ENCODE measurements around the gene NEDD4L.

Gene NEDD4L

DNA sequence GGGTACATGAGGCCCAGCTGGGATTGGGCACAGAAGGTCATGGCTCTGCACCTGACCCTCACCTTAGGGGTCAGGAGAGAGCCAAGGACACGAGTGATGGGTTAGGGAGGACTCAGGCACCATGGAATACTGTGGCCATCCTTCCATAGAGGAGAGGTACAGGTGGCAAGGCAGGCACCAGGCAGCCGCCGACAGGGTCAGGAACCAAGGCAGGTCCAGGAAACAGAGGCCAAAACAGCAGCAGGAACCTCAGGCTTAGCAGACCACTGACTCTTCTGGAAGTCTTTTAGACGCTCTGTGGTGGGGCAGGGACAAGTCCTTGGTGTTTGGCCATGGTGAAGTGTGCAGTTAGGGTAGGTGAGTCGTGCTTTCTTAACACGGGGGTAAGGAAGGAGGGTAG, 128.0 kb downstream of the NEDD4L start:
- intact Hi-C loops (cut with DNase I) = no loop called here
- DNase-seq = no peak

DNA sequence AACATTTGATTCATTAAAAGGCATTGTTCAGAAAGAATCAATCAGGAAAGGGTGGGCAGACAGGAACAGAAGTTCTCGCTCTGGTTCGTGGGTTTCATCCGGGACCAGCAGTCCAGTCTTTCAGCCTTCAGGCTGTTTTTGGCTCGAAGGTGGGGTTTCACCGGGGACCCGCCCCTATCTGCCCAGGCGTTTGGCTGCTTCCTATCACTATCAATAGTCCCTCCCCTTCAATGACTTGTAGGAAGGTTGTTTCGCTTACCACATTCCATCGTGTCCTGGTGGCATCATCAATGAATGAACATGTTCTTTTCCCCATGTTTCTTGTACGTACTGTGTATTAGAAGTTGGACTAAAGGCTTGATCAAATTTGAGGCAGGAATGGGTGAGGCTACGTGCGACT, 130.3 kb downstream of the NEDD4L start:
- DNase-seq = no peak
- intact Hi-C loops (cut with DNase I) = no loop called here

DNA sequence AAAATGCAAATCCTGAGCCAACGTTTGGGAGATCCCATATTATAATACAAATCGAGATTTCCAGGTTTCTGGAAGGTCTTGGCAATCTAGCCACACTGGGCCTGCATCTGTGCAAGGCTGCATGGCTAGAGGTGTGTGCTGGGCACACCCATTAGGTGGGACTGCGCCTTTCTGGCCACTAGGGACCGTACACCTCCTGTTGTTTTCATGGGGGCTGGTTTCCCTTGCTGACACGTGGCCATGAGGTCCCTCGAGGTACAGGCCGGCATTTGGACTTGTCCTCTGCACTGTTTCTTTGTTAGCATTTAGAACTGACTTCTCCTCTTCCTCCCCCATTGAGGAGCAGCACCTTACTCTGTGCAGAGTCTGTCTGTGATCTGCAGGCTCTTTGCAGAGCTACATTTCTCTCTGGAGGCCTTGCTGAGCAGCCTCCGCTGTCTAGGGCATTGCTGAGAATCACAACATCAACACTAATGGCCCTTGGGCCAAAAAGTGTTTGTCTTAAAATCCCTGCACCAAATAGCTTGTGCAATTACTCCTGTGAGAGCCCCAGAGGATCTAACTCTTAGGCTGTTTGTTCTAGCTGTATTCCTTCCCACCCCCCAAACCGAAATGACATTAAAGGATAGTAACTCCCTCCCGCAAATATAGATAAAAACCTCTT, 131.2 kb downstream of the NEDD4L start:
- intact Hi-C loops (cut with DNase I) = no loop called here
- peak in 1 of 10 donors; percentile 51 for DNase-seq

DNA sequence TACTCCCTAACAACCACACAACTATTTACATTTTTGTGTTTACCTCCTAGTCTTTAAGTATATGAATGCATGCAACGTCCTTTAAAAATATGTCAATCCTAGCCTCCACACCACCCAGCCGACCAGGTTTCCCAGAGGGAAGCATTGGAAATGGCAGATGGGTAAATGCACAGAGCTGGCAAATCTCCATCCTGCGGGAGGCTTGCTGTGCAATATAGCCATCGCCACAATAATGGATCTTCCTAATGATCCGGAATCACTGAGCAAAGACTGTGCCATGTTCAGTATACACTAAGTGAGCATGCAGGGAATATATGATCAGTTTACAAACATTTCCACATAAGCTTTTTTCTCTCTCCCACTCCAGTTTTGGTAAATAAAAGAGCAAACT, 131.8 kb downstream of the NEDD4L start:
- DNase-seq = peak in 1 of 10 donors; percentile 19
- intact Hi-C loops (cut with DNase I) = no loop called here

DNA sequence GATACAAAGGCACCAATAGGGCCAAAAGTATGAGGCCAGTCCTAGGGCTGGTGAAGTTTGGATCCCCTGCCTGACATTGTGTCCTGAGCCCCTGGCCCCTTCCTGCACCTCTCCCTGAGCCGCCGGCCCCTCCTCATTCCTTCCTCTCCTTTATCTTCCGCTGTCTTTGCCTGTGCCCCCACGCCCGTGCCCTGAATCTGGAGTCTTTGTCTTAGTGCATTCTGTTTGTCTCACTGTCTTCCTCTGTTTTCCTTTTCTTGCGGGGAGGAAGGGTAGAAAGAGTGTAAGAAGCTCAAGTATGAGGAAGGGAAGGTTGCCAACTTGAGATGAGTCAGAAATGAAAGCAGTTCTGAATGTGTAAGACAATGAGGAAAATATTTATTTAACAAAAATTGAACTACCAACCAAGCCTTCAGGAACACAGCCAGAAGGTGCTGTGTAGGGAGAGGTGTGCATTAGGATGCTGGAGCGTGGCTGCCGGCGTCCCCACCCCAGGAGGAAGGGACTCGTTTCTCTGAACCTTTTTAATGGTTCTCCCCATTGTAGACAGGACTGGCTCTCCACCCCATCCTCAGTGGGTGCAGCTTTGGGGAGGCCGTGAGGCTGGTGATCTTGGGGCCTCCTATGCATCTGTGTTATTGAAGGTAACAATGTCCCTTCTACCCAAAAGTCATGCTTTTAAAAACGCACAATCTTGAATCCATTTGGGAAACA, 133.1 kb downstream of the NEDD4L start:
- peak in 1 of 10 donors; percentile 39 for DNase-seq
- intact Hi-C loops (cut with DNase I) = no loop called here

DNA sequence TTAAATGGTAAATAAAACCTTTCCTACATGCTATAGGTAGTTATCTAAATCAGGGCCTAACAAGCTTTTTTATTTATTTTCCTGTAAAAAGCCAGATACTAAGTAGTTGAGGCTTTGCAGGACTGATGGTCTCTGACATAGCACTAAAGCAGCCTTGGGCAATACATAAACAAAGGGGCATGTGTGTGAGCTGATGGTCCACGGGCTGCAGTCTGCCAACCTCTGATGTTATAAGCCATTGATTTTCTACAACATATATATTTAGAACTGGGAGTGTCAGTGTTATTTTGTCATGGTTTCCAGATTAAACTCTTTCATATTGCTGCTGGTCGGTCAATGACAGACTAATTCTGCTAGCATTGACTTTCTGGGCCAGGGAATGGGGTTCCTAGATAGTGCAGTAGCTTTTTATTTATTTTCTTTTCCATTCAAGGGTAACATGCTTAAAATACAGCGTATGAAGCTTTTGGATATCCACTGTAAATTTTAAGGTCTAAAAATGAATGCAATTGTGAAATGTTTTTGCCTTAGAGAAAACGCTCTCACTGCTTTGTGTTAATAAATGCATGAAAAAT, 134.0 kb downstream of the NEDD4L start:
- intact Hi-C loops (cut with DNase I) = no loop called here

DNA sequence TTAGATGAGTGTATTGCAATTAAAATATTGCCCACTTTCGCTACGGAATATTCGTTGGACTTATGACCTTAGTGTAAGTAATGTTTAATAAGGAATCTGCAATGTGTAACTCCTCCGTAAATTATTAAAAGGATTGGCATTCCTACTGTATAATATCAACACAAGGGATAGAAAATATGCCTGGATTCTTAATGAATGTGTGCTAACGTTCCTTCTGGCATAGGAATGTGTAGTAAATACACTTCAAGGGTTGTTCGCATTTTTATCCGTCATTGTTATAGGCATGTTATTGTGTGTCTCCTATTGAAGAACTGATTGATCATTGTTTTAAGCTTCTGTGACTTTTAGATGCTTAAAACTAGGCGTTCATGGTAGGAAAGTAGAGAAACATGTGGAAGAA, 134.5 kb downstream of the NEDD4L start:
- intact Hi-C loops (cut with DNase I) = no loop called here
- no peak for DNase-seq

More for the DNA sequence above, 134.0 kb downstream of the NEDD4L start:
- no peak for DNase-seq

DNA sequence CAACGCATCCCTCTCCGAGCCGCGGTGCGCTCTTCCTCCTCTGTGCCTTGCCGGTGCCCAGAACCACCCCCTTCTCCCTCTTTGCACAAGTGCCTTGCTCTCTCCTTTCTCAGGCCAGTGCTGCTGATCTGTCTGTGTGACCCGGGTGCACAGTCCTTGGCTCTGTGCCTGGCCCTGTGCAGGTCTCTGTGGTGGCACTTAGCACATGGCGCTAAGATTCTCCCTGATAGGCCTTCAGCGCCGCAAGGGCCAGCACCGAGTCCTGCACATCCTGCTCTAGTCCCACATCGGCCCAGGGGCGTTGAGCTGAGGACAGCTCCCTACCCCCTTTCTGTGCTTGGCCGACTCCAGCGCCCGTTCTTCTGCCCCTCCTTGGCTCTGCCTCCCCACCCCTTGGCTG, 136.1 kb downstream of the NEDD4L start:
- peak in 1 of 10 donors; percentile 83 for DNase-seq
- intact Hi-C loops (cut with DNase I) = loop anchor here (5.0 to 10.0 kb wide), 3 partner anchors 138 to 315 kb away; partner anchors contain the start of gene NEDD4L

DNA sequence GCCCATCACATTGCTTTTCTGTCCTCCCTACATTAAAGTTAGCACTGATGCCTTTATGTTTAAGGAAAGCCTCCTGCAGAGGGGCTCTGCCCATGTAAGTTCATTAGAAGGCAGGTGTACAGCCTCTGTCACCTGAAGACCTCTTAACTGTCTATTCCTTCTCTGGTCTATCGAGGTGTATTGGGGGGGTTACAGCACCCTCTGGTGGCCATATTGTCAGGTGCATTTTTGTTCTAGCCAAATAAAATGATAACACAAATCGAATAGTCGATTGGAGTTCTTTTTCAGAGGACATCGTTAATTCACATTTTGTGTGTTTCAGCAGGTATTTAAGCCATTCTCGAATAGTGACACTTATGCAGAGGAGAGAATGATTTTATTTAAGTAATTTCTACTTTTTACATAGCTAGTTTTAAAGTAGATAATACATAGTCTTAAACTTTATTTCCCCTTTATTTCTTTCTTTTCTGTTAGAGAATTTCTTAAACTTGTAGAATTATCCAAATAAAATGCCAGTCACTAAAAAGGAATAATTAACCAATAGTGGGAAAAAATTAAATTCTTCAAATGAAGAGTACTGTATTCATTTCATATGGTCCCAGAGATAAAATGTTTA, 136.8 kb downstream of the NEDD4L start:
- intact Hi-C loops (cut with DNase I) = loop anchor here (5.0 to 10.0 kb wide), 3 partner anchors 139 to 314 kb away; partner anchors contain the start of gene NEDD4L

DNA sequence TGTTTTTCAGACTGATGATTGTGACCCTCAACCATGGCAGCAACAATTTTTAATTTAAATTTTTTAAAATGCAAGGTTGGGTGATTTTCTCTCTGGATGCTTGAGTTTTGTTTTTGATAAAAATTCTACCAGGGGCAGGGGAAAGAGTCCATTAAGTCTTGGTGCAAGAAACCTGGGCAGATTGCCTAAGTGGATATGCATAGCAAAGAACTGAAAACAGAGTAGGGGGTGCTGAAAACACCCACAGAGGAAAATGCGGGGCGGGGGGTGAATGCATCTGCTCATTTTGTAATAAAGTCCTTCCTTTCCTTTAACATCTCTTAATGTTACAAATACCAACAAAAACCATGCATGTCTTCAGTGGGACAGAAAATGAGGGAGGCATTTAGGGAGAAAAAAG, 138.0 kb downstream of the NEDD4L start:
- DNase-seq = no peak
- intact Hi-C loops (cut with DNase I) = loop anchor here (5.0 to 10.0 kb wide), 3 partner anchors 140 to 313 kb away; partner anchors contain the start of gene NEDD4L

More for the DNA sequence above, 136.8 kb downstream of the NEDD4L start:
- peak in 5 of 10 donors; percentile 47 to 84 (median 61) for DNase-seq

DNA sequence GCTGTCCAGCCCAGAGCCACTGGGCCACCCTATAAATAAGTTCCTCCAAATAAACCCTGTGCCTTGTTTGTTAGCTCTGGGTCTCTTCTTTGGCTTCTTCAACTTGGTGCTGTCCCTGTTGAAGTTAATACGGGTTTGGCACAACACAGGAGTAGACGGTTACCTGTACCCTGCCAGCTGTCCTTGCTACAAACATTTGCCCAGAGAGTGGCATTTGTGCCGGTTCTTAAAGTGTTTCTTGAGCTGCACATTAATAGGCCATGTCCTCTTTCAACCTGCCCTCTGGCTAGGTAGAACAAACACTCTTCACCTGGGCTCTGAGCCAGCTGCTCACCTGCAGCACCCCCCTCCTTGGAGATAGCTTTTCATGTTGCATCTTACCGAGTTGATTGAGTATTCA, 139.2 kb downstream of the NEDD4L start:
- intact Hi-C loops (cut with DNase I) = loop anchor here (5.0 to 10.0 kb wide), 3 partner anchors 141 to 312 kb away; partner anchors contain the start of gene NEDD4L
- no peak for DNase-seq

DNA sequence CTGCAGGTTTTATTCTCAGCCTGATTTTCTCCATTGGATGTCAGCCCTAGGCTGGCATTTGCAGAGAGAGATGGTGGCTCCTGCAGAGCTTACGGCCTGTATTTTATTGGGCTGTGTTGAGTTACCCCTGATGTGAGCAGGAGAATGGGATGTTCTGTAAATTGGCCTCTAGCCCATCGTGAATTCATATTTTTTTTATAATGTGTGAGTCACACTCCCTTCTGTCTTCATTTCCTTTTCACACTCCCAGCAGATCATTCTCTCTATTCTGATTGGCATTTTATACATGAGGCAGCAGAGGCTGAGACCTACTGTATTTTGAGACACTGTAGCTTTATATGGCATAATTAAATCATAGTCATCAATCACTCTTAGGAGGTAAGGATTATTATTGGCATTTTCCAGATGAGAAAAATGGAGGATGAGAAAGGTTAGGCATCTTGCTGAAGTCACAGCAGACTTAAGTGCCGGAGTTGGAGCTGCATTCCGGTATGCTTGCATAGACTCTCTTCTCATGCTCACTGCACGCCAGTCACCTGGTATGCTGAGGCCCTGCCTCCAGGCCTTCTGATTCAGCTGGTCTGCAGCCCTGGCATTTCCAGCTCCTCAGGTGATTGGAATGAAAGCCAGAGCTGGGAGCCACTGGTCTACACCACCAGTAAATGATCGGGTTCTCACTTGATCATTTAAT, 142.4 kb downstream of the NEDD4L start:
- DNase-seq = peak in 3 of 10 donors; percentile 52 to 85 (median 83)
- intact Hi-C loops (cut with DNase I) = loop anchor here (10.0 kb wide), 2 partner anchors 138 to 308 kb away; no protein-coding TSS in a partner anchor

DNA sequence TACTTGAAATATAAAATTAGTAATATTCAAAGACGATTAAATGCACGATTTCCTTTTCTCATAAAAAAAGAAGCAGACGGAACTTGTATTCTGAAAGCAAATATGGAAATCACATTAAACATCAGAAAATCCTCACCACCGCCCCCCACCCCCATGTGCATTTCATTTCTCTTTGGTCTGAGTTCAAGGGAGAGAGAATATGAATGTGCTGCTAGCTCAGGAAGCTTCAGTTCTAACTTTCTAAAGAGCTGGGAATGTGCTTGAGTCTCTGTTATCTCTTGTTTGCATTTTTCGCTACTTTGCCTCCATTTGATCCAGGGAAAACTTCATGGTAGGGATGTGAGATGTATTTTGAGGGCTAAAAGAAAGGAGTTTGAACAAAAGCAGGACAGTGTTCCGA, 143.6 kb downstream of the NEDD4L start:
- intact Hi-C loops (cut with DNase I) = loop anchor here (10.0 kb wide), 2 partner anchors 137 to 307 kb away; no protein-coding TSS in a partner anchor

DNA sequence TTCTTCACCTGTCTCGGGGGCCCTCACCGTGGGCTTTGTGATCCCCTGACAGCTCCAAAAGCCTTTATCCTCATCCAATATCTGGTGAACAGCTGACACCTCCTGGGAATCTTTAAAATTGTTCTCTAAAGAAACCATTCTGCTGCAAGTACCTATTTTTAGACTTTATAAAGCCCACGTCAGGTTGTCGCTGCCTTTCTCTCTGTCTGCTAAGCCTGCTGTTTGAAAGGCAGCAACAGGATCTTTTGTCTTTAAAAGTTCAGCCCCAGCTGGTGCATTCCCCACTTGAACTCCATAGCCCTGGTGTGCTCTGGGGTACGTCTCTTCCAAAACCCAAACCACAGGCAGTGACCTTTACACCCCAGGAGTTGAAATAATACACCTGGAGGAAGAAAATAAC, 145.0 kb downstream of the NEDD4L start:
- intact Hi-C loops (cut with DNase I) = loop anchor here (10.0 kb wide), 2 partner anchors 136 to 306 kb away; no protein-coding TSS in a partner anchor
- DNase-seq = no peak

More for the DNA sequence above, 143.6 kb downstream of the NEDD4L start:
- DNase-seq = no peak

DNA sequence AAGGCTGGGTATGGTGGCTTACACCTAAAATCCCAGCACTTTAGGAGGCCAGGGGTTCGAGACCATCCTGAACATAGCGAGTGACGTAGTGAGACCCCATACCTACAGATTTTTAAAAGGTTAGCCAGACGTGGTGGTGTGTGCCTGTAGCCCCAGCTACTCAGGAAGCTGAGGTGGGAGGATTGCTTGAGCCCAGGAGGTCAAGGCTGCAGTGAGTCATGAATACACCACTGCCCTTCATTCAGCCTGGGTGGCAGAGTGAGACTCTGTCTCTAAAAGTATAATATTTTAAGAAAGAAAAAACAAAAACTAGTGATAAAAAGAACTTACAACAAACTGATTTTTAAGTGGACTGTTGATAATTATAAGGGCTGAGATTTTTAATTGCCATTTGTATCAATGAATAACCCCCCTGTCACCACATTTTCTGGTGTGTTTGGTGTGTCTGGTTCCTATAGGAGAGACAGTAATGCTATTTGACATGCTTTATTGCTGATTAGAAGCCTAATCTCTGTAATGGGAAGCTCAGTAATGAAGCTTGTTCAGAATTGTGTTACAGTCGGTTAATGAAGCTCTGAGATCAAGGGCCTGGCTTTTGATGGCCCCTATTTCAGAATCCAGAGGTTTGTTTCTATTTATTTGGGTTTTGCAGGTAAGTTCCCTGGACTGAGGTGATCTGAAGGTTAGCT, 147.0 kb downstream of the NEDD4L start:
- intact Hi-C loops (cut with DNase I) = no loop called here
- no peak for DNase-seq

DNA sequence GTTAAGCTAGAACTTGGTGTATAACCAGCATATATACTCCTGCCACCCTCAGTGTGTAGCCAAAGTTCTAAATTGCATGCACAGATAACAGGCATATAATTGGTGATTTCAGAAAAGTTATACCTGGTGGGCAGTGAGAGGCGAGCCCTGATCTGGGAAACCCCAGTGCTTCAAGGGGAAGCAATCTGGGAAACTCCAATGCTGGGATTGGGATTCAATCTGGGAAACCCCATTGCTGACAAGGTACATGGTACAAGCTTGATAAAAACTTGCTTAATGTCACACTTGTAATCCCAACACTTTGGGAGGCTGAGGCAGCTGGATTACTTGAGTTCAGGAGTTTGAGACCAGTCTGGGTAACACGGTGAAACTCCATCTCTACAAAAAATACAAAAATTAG, 147.6 kb downstream of the NEDD4L start:
- DNase-seq = no peak
- intact Hi-C loops (cut with DNase I) = no loop called here

DNA sequence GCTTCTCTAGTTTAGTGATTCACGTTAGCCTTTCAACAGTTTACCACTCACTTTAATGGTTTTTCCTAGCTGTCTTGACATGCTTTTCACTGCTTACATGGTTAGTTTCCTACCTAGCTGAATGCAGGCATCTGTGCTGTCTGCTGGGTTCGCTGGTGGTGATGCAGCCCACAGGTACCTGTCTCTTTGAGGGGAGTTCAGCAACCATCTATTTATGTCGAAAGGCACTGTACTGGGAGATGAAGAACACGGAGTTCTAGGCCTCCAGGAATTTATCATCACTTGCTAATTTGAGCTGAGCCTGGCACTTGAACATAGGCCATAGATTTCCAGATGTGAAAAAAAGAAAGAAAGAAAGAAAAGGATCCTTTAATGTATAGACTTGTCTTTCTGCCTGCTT, 148.5 kb downstream of the NEDD4L start:
- no peak for DNase-seq
- intact Hi-C loops (cut with DNase I) = no loop called here

DNA sequence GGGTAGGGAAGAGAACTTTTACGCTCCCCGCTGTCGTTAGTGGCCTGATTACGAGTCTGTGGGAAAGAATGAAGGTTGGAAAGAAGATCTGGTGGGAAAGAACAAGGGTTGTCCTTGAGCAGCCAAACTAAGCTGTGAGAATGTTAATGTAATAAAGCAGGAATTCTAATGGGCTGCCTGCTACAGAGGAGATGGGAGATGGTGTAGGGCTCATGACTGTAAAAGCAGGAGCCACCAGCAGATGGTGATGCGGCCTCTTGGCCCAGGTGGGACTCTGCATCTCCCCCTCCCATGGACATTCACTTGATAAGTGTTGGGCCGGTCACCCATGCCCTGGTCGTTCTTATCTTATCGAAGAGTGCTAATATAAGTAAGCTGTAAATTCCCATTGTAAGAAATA, 150.0 kb downstream of the NEDD4L start:
- no peak for DNase-seq
- intact Hi-C loops (cut with DNase I) = no loop called here

DNA sequence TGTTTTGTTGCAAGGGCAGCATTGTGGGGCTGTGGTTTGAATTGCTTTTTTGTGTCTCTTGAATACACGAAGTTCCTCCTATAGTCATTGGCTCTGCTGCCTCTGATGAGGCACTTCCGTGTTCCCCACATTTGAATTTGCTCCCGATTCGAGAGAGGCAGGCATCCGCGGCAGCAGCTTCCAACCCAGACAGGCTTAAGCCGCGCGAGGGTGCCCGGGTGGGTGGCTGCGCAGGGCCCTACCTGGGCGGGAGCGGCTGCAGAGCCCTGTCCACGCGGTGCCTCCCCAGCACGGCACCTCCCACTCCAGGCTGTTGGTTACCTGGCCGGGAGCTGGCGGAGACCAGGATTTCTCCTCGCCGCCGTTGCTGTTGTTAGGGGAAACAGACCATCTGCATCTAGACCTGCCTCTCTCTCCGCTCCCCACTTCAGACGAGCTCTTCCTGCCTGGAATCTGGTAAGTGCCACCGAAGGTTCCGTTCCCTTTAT, 151.3 kb downstream of the NEDD4L start:
- intact Hi-C loops (cut with DNase I) = no loop called here
- peak in 8 of 10 donors; percentile 54 to 94 (median 66) for DNase-seq

Data from posterior cingulate gyrus (tissue), 11 donors.